Kasumi-1 (cell line): ENCODE measurements around the gene SBF2.
"Not testable (repeated sequence)": the region's sequence is repeated elsewhere in the genome, so short reads cannot be mapped to it uniquely, and the experiment has no call there.

ENCODE experiments used
- DNase-seq, 2 experiments: peaks; one replicate each; lab custom pipeline; 2025; lab: John Stamatoyannopoulos, UW

The SBF2 gene

GRCh38 chr11:9750551-9750950 is 543.5 kb downstream of the SBF2 start:
- DNase-seq, result no peak

GRCh38 chr11:9748361-9748970 is 545.6 kb downstream of the SBF2 start:
- DNase-seq, result peak; percentile 94 to 96

- DNase-seq, result no peak
Observed at GRCh38 chr11:9747828-9748227, 546.2 kb downstream of the SBF2 start.

GRCh38 chr11:9747229-9747628 is 546.8 kb downstream of the SBF2 start:
- DNase-seq, result no peak

DNA sequence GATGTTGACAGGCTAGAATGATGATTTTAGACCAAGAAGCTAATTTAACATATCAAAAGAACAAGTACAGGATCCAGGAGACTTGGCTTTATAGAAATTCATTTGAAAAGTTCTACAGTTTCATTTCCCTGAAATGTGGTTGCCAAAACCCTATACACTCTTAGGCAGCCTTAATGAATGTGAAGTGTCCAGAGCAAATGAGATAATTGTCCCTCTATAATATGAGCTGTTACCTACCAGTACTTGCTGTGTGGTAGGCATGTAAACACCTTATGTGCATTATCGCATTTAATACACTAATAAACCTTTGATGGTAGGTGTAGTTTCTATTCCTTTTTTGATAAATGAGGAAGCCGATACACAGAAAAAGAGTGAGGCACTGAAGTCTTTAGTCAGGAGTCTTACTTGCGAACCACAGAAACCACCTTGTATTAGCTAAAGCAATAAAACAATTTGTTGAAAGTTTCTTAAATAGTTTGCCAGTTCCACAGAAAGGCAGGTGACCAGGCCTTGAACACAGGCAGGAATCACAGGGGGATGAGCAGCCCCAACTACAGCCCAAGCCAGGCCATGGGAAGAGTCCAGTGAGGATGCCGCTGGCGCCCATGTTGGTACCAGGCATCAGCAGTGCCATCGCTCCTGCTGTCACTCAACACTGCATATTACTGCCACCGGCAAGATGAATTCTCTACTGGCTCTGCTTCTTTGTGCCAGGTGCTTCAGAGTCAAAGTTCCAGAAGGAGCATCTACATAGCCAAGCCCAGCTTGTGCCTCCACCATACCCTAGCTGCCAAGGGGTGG is 548.4 kb downstream of the SBF2 start:
- no peak for DNase-seq

DNA sequence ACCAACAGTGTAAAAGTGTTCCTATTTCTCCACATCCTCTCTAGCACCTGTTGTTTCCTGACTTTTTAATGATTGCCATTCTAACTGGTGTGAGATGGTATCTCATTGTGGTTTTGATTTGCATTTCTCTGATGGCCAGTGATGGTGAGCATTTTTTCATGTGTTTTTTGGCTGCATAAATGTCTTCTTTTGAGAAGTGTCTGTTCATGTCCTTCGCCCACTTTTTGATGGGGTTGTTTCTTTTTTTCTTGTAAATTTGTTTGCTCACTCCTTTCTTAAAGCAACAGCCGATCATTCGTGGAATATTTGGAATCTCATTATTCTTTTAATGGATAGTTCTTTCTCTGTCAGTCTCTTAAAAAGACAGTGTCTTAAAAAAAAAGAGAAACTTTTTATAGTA is 550.5 kb downstream of the SBF2 start:
- DNase-seq, result not testable (repeated sequence)

GRCh38 chr11:9741260-9741659 is 552.8 kb downstream of the SBF2 start:
- no peak for DNase-seq

GRCh38 chr11:9740202-9740883 is 553.7 kb downstream of the SBF2 start:
- no peak for DNase-seq

DNA sequence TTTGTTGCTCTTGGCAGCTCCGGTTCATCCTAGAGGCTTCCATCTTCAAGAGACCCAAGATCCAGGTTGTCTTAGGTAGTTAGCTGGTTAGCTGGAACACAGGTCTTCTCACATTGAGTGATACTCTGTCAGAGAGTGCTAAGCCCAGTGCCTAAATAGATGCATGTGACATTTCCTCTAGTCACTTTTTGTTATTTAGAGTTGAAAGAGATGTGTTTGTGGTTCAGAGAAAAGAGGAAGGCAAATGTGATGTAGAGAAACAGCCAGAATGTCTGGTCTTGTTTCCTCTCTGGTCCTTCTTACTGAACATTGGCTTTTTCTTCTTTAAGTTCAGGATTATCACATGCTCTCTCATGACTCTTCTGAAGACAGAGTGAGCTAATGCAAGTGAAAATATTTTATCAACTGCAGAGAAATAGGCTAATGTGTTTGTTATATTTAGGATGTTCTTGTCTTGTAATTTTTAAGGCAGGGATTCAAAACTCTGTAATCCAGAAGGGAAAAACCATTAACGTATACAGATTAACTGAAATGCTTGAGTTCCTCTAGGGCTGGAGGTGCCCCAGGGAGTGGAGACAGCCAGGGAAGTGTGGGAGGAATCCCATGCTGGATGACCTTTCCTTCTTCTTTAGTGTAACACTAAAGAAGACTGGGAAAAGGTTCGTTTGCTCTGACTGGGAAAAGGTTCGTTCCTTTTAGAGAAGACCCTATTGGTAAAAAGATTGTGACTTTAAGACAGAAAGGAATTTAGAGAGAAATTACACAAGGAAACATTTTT is 554.7 kb downstream of the SBF2 start:
- DNase-seq, result peak; percentile 79 to 84

DNA sequence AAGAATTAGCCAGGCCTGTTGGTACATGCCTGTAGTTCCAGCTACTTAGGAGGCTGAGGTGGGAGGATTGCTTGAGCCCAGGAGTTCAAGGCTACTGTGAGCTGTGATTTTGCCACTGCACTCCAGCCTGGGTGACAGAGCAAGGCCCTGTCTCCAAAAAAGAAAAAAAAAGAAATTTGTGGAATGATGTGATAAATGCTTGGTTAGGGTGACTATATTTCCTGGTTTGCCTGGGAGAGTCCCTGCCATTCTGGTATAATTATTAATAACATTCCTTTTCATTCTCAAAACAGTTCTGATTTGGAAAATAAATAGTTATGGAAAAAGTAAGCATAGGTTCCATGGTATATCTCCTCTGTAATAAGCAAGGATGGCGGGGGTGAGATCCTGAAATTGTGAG is 555.3 kb downstream of the SBF2 start:
- DNase-seq, result no peak

GRCh38 chr11:9738116-9738515 is 555.9 kb downstream of the SBF2 start:
- DNase-seq, result peak in 1 of 2 experiments; percentile 12

GRCh38 chr11:9736365-9736764 is 557.7 kb downstream of the SBF2 start:
- no peak for DNase-seq

GRCh38 chr11:9735919-9736318 is 558.1 kb downstream of the SBF2 start:
- DNase-seq, result no peak

GRCh38 chr11:9735236-9735635 is 558.8 kb downstream of the SBF2 start:
- DNase-seq, result no peak

- no peak for DNase-seq
Observed at GRCh38 chr11:9733212-9733611, 560.8 kb downstream of the SBF2 start.

GRCh38 chr11:9732453-9732852 is 561.6 kb downstream of the SBF2 start:
- DNase-seq, result no peak

DNA sequence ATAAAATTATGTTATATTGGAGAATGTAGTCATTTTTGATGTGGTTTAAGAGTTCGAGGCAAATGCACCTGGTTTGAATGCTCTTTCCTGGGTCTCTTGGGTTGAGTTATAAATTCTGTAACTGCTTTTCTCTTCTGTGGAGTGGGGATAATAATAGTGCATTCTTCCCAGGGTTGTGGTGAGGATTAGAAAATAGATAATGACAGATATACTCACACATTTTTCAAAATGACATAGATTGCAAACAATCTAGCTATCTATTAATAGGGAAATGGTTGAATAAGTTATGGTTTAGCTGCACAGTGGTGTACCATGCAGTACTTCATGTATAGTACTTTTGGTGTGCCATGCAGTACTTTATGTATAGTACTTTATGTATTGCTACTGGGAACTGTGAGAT is 562.8 kb downstream of the SBF2 start:
- no peak for DNase-seq
